Smooth muscle cell (in vitro differentiated cells): ENCODE measurements around the gene SLBP. TPM values are rescaled to one million over a fixed set of nuclear protein-coding genes. Genes with fewer than 3 reads are reported as not detected.

Experiments
- DNase-seq: peaks from one replicate; lab custom pipeline; 2025; ENCODE audit not compliant: unreplicated experiment; lab: John Stamatoyannopoulos, UW
- H2AFZ ChIP-seq: fragments of 200-600 bp; sonication (generic); 2 replicates; pipeline ENCODE4 v1.6.0; 2016; ENCODE audit warnings: antibody characterized with exemption, low read depth, mild to moderate bottlenecking
- H3F3A ChIP-seq: fragments of 200-600 bp; sonication (generic); 2 replicates; pipeline ENCODE4 v1.6.0; 2017; ENCODE audit warnings: antibody characterized with exemption, low read depth
- H3K27ac ChIP-seq: fragments of 200-600 bp; sonication (generic); 2 replicates; pipeline ENCODE4 v1.5.1; 2016; ENCODE audit warnings: low read depth, mild to moderate bottlenecking
- H3K27me3 ChIP-seq: fragments of 200-600 bp; sonication (generic); 2 replicates; pipeline ENCODE4 v1.6.1; 2016; ENCODE audit warnings: low read depth, mild to moderate bottlenecking
- H3K36me3 ChIP-seq: fragments of 200-600 bp; sonication (generic); 2 replicates; pipeline ENCODE4 v1.5.1; 2016; ENCODE audit warnings: low read depth
- H3K4me1 ChIP-seq: fragments of 200-600 bp; sonication (generic); 2 replicates; pipeline ENCODE4 v1.5.1; 2016; ENCODE audit warnings: low read depth
- H3K4me2 ChIP-seq: fragments of 200-600 bp; sonication (generic); 2 replicates; pipeline ENCODE4 v1.6.0; 2016; ENCODE audit warnings: mild to moderate bottlenecking
- H3K4me3 ChIP-seq: fragments of 200-600 bp; sonication (generic); 2 replicates; pipeline ENCODE4 v1.5.1; 2016; ENCODE audit warnings: mild to moderate bottlenecking
- H3K79me2 ChIP-seq: fragments of 200-600 bp; sonication (generic); 2 replicates; pipeline ENCODE4 v1.6.0; 2016; ENCODE audit warnings: low read depth, mild to moderate bottlenecking
- H3K9ac ChIP-seq: fragments of 200-600 bp; sonication (generic); 2 replicates; pipeline ENCODE4 v1.6.0; 2016; ENCODE audit warnings: low read depth
- H3K9me3 ChIP-seq: fragments of 200-600 bp; sonication (generic); replicated peaks from 2 replicates; pipeline ENCODE4 v1.5.1; 2016; ENCODE audit warnings: low read depth
- H4K20me1 ChIP-seq: fragments of 200-600 bp; sonication (generic); 2 replicates; pipeline ENCODE4 v1.6.0; 2016; ENCODE audit warnings: low read depth
- CTCF ChIP-seq: fragments of 200-600 bp; sonication (generic); IDR thresholded peaks from 2 replicates; pipeline ENCODE4 v1.5.1; 2017; ENCODE audit warnings: borderline replicate concordance, mild to moderate bottlenecking, antibody characterized with exemption; ENCODE audit not compliant: insufficient read depth, poor library complexity, severe bottlenecking
- WGBS: methylation state at CpG from one replicate; pipeline ENCODE4 v1.1.7; 2016; ENCODE audit warnings: low lambda C conversion rate; 5-methylcytosine and 5-hydroxymethylcytosine counted together
- polyA plus RNA-seq: library from polyadenylated mRNA; unstranded; fragments of >200 nt; fragmentation: Nextera tagmentation; extraction: Ambion mirVana; gene quantifications from 2 replicates; pipeline ENCODE4 v1.2.1, GENCODE V29; 2016
- total RNA-seq: library from RNA; depleted of rRNA; stranded (reverse); fragments of >200 nt; gene quantifications from 2 replicates; pipeline ENCODE4 v1.2.3, GENCODE V29; 2014

Gene SLBP
- total and polyA plus RNA-seq, 2 experiments from 2014 or later, result 55.4 to 63.9 TPM

- H3F3A ChIP-seq, result peaks cover 8% of the 10 kb centered on the region
- H3K4me1 ChIP-seq, result peaks cover 3% of the 10 kb centered on the region
- H3K27ac ChIP-seq, result peak overlapping the region; percentile 54
- no peaks in the 10 kb centered on the region for H4K20me1 ChIP-seq
- H3K36me3 ChIP-seq, result no peaks in the 10 kb centered on the region
- DNase-seq, result no peak
- H3K27me3 ChIP-seq, result no peaks in the 10 kb centered on the region
- 15% methylated on average over 13 of the region's 13 CpGs for WGBS
- H3K9ac ChIP-seq, result peak overlapping the region; percentile 5
- no peaks in the 10 kb centered on the region for H3K79me2 ChIP-seq
- peak overlapping the region; percentile 82 for H3K4me2 ChIP-seq
- no peak for TF ChIP-seq CTCF
- peak overlapping the region; percentile 45 for H3K4me3 ChIP-seq
- no peaks in the 10 kb centered on the region for H3K9me3 ChIP-seq
- H2AFZ ChIP-seq, result peak overlapping the region; percentile 64
These were observed 28.8 kb downstream of the SLBP start for GRCh38 chr4:1683261-1683735.

DNA sequence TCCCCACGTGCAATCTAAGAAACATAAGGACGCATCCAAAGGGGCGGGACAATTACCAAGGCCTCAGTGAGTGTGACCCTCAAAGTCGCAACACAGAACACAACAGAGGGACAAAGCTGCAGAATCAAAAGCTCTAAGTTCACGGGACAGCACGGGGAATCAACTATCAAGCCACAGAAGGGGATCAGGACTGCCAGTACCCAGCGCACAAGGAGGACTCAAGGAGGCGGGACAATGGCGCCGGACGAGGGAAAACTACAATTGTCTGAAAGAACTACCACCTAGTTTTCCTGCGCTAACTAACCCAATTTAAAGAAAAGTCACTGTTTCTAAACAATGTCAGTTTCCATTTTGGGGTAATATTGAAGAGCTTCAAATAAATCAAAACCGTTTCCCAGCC is 29.3 kb downstream of the SLBP start:
- 83% methylated on average over 13 of the region's 13 CpGs for WGBS
- Histone ChIP-seq H2AFZ (no peak overlapping the region), H3K4me1 (peaks cover 3% of the 10 kb centered on the region), H3K27me3 (no peaks in the 10 kb centered on the region), H3K27ac (peak overlapping the region; percentile 54), H3K9me3 (no peaks in the 10 kb centered on the region), H3K79me2 (no peaks in the 10 kb centered on the region), H3K9ac (no peak overlapping the region), H3K4me2 (peak overlapping the region; percentile 82), H3K36me3 (no peaks in the 10 kb centered on the region), H4K20me1 (no peaks in the 10 kb centered on the region), H3K4me3 (peak overlapping the region; percentile 45), H3F3A (peaks cover 8% of the 10 kb centered on the region)
- no peak for TF ChIP-seq CTCF
- DNase-seq, result no peak

- H3K36me3 ChIP-seq, result no peaks in the 10 kb centered on the region
- TF ChIP-seq CTCF, result no peak
- no peak overlapping the region for H3K9ac ChIP-seq
- no peak overlapping the region for H3K4me3 ChIP-seq
- H2AFZ ChIP-seq, result no peak overlapping the region
- no peak overlapping the region for H3K4me2 ChIP-seq
- no peak for DNase-seq
- peaks cover 3% of the 10 kb centered on the region for H3K4me1 ChIP-seq
- no peak overlapping the region for H3K27ac ChIP-seq
- 91% methylated on average over 5 of the region's 5 CpGs for WGBS
- H3K9me3 ChIP-seq, result no peaks in the 10 kb centered on the region
- H3K79me2 ChIP-seq, result no peaks in the 10 kb centered on the region
- no peaks in the 10 kb centered on the region for H3K27me3 ChIP-seq
- H3F3A ChIP-seq, result peaks cover 8% of the 10 kb centered on the region
- H4K20me1 ChIP-seq, result no peaks in the 10 kb centered on the region
These were observed 33.9 kb downstream of the SLBP start for GRCh38 chr4:1678244-1678643.
